WTC11 (cell line): ENCODE results near the gene SMARCD2. TPM values are rescaled to one million over a fixed set of nuclear protein-coding genes. Genes with fewer than 3 reads are reported as not detected.
A peak's percentile ranks its signal among the peaks of the same experiment; 100 is the strongest.
"Not testable (repeated sequence)": the region's sequence is repeated elsewhere in the genome, so short reads cannot be mapped to it uniquely, and the experiment has no call there.

ENCODE experiments used
- ATAC-seq: fragments of 200-7000 bp; cut with Tn5 transposase; 2 replicates; pipeline ENCODE4 v1.10.0; 2021; ENCODE audit warnings: mild to moderate bottlenecking, moderate library complexity
- CTCF ChIA-PET: fragments of 300-600 bp; sonication (Branson Sonifier 250); formaldehyde crosslinking; loops from one replicate; lab custom pipeline; 2021; ENCODE audit warnings: antibody characterized with exemption; lab: Charles Lee
- POLR2A ChIA-PET: fragments of 350-600 bp; sonication (Branson Sonifier 250); formaldehyde crosslinking; loops from one replicate; lab custom pipeline; 2021; ENCODE audit warnings: antibody characterized with exemption; lab: Charles Lee
- DNase-seq: peaks from one replicate; pipeline ENCODE4 v3.0.0; 2021; ENCODE audit warnings: low spot score
- H3K27ac Mint-ChIP-seq: 2 replicates; pipeline ENCODE4 v1.8.0; 2021; ENCODE audit warnings: mixed read lengths
- H3K27me3 Mint-ChIP-seq: 2 replicates; pipeline ENCODE4 v1.8.0; 2021; ENCODE audit warnings: low read depth, mild to moderate bottlenecking, moderate library complexity, mixed read lengths
- H3K36me3 Mint-ChIP-seq: 2 replicates; pipeline ENCODE4 v1.8.0; 2021; ENCODE audit warnings: mixed read lengths
- H3K4me1 Mint-ChIP-seq: 2 replicates; pipeline ENCODE4 v1.8.0; 2022; ENCODE audit warnings: mixed read lengths
- H3K4me3 Mint-ChIP-seq: 2 replicates; pipeline ENCODE4 v1.8.0; 2021; ENCODE audit warnings: mild to moderate bottlenecking, moderate library complexity, mixed read lengths
- H3K9me3 Mint-ChIP-seq: 2 replicates; pipeline ENCODE4 v1.8.0; 2021; ENCODE audit warnings: mixed read lengths
- AR ChIP-seq: fragments of 250-450 bp; sonication (Bioruptor Pico); IDR thresholded peaks from 2 replicates; pipeline ENCODE4 v1.9.0; 2021; ENCODE audit warnings: mild to moderate bottlenecking
- ATF6 ChIP-seq: sonication (generic); formaldehyde crosslinking; IDR thresholded peaks from 2 replicates; pipeline ENCODE4 v1.8.1; 2023; ENCODE audit warnings: mild to moderate bottlenecking, missing genetic modification reagents
- CTCF ChIP-seq: fragments of 200-600 bp; IDR thresholded peaks from 2 replicates; pipeline ENCODE4 v1.8.0; 2022; ENCODE audit warnings: antibody characterized with exemption
- ETV6 ChIP-seq: sonication (generic); formaldehyde crosslinking; IDR thresholded peaks from 2 replicates; pipeline ENCODE4 v1.8.1; 2022; ENCODE audit warnings: mild to moderate bottlenecking, missing genetic modification reagents
- PRDM15 ChIP-seq: sonication (generic); formaldehyde crosslinking; IDR thresholded peaks from 2 replicates; pipeline ENCODE4 v1.8.0; 2022; ENCODE audit warnings: missing genetic modification reagents
- ZBTB21 ChIP-seq: sonication (generic); formaldehyde crosslinking; IDR thresholded peaks from 2 replicates; pipeline ENCODE4 v1.8.1; 2023; ENCODE audit warnings: mild to moderate bottlenecking, missing genetic modification reagents, borderline replicate concordance
- total RNA-seq: library from RNA; stranded (reverse); gene quantifications from 3 replicates; pipeline ENCODE4 v1.2.3, GENCODE V29; 2021

The SMARCD2 gene
- total RNA-seq, 1 experiment from 2014 or later: 106 TPM

- peak; percentile 86 for DNase-seq
Measured at GRCh38 chr17:63881935-63882601, 39.6 kb upstream of the SMARCD2 start, which contains the start of gene GH2. GH2 (minus strand) TSS chr17:63881944; CDS start chr17:63881801, 143 bp downstream.

GRCh38 chr17:63881337-63881736 is 38.9 kb upstream of the SMARCD2 start:
- H3K36me3 Mint-ChIP-seq, H3K27me3 Mint-ChIP-seq, H3K9me3 Mint-ChIP-seq: not testable (repeated sequence)
- POLR2A ChIA-PET: interaction anchor here (0.7 to 0.8 kb wide), 2 partner anchors 265 to 281 kb away, joined by 3 read pairs; no protein-coding TSS in a partner anchor
- peak; percentile 97 for TF ChIP-seq PRDM15 (CRISPR knock-in tag)
- Mint-ChIP-seq H3K27ac (peak overlapping the region; percentile 46; the same call in 1 of the 2 replicates), H3K4me3 (peak overlapping the region; percentile 23; the same call in 1 of the 2 replicates), H3K4me1 (peaks cover 20% of the 10 kb centered on the region)
- ATAC-seq (peak; percentile 83), DNase-seq (peak; percentile 73)
- CTCF ChIA-PET: interaction anchor here (0.6 to 4.0 kb wide), 33 partner anchors 9 to 539 kb away, joined by 3 to 41 read pairs (median 5); partner anchors contain the start of genes CSHL1, GH1 and PRR29

More at GRCh38 chr17:63881935-63882601, 39.6 kb upstream of the SMARCD2 start, which contains the start of gene GH2:
- peak; percentile 81 for TF ChIP-seq CTCF
- no peak for TF ChIP-seq ATF6 (CRISPR knock-in tag)
- ATAC-seq: peak; percentile 83
- Mint-ChIP-seq H3K4me3 (peak within 1 kb of the TSS; percentile 23; the same call in 1 of the 2 replicates), H3K27me3 (peaks cover 4% of the 10 kb centered on the region; the same call in 1 of the 2 replicates), H3K27ac (peak within 1 kb of the TSS; percentile 79), H3K4me1 (peaks cover 20% of the 10 kb centered on the region), H3K36me3 (no peaks in the 10 kb centered on the region), H3K9me3 (no peaks in the 10 kb centered on the region)
- ChIA-PET CTCF (interaction anchor here (0.8 to 4.0 kb wide), 31 partner anchors 8 to 251 kb away, joined by 3 to 41 read pairs (median 6); partner anchors contain the start of genes CSHL1, GH1 and PRR29), POLR2A (no interaction called here)

- Mint-ChIP-seq H3K4me3 (no peak overlapping the region), H3K36me3 (no peaks in the 10 kb centered on the region), H3K9me3 (no peaks in the 10 kb centered on the region), H3K4me1 (peaks cover 20% of the 10 kb centered on the region), H3K27ac (no peak overlapping the region), H3K27me3 (peaks cover 4% of the 10 kb centered on the region; the same call in 1 of the 2 replicates)
- ATAC-seq: no peak
- TF ChIP-seq AR (CRISPR knock-in tag) (no peak), ZBTB21 (CRISPR knock-in tag) (no peak), ETV6 (no peak)
- ChIA-PET POLR2A (interaction anchor here (0.7 to 0.8 kb wide), 2 partner anchors 266 to 282 kb away, joined by 3 read pairs; no protein-coding TSS in a partner anchor), CTCF (interaction anchor here (0.6 to 4.0 kb wide), 31 partner anchors 9 to 1242 kb away, joined by 3 to 41 read pairs (median 6); partner anchors contain the start of genes CSHL1 and GH1)
- no peak for DNase-seq
Measured at GRCh38 chr17:63880706-63881105, 38.2 kb upstream of the SMARCD2 start.

GRCh38 chr17:63878413-63878812 is 35.9 kb upstream of the SMARCD2 start:
- H3K9me3 Mint-ChIP-seq, DNase-seq, POLR2A ChIA-PET, H3K4me3 Mint-ChIP-seq, H3K27me3 Mint-ChIP-seq, ATAC-seq, H3K27ac Mint-ChIP-seq, H3K36me3 Mint-ChIP-seq: not testable (repeated sequence)
- CTCF ChIA-PET: interaction anchor here (0.7 kb wide), 1 partner anchor 33 kb away, joined by 3 read pairs; no protein-coding TSS in a partner anchor
- H3K4me1 Mint-ChIP-seq: peaks cover 22% of the 10 kb centered on the region

- not testable (repeated sequence) for H3K27me3 Mint-ChIP-seq, DNase-seq, H3K4me1 Mint-ChIP-seq, ATAC-seq, H3K36me3 Mint-ChIP-seq, H3K4me3 Mint-ChIP-seq, H3K27ac Mint-ChIP-seq, H3K9me3 Mint-ChIP-seq
- ChIA-PET POLR2A (interaction anchor here (1.0 kb wide), 1 partner anchor 36 kb away, joined by 3 read pairs; the partner anchor contains the start of gene CSHL1), CTCF (interaction anchor here (0.6 to 2.7 kb wide), 12 partner anchors 8 to 259 kb away, joined by 3 to 44 read pairs (median 4); partner anchors contain the start of genes CSHL1 and GH1)
Measured at GRCh38 chr17:63874693-63875092, 32.2 kb upstream of the SMARCD2 start.

GRCh38 chr17:63874061-63874626 is 31.7 kb upstream of the SMARCD2 start:
- H3K9me3 Mint-ChIP-seq, H3K27me3 Mint-ChIP-seq, H3K4me1 Mint-ChIP-seq, H3K4me3 Mint-ChIP-seq, H3K36me3 Mint-ChIP-seq, H3K27ac Mint-ChIP-seq: not testable (repeated sequence)
- POLR2A ChIA-PET: interaction anchor here (1.0 kb wide), 1 partner anchor 37 kb away, joined by 3 read pairs; the partner anchor contains the start of gene CSHL1
- CTCF ChIA-PET: interaction anchor here (0.5 to 2.7 kb wide), 13 partner anchors 8 to 259 kb away, joined by 3 to 44 read pairs (median 4); partner anchors contain the start of genes CSHL1 and GH1
- ATAC-seq (peak; percentile 89), DNase-seq (peak; percentile 22)
